Measurements from ENCODE around the gene SAMHD1.
A peak's percentile ranks its signal among the peaks of the same experiment; 100 is the strongest.
"Not testable (repeated sequence)": the region's sequence is repeated elsewhere in the genome, so short reads cannot be mapped to it uniquely, and the experiment has no call there.

The SAMHD1 gene

DNA sequence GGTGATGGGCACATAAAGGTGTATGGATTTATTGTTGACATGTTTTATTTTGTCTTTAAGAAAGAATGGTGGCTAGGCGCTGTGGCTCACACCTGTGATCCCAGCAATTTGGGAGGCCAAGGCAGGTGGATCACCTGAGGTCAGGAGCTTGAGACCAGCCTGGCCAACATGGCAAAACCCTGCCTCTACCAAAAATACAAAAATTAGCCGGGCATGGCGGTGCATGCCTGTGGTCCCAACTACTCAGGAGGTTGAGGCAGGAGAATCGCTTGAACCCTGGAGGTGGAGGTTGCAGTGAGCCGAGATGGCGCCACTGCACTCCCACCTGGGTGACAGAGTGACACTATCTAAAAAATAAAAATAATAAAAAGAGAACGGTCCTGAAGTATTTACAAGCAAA, 45.4 kb downstream of the SAMHD1 start:
- not testable (repeated sequence) for DNase-seq

DNA sequence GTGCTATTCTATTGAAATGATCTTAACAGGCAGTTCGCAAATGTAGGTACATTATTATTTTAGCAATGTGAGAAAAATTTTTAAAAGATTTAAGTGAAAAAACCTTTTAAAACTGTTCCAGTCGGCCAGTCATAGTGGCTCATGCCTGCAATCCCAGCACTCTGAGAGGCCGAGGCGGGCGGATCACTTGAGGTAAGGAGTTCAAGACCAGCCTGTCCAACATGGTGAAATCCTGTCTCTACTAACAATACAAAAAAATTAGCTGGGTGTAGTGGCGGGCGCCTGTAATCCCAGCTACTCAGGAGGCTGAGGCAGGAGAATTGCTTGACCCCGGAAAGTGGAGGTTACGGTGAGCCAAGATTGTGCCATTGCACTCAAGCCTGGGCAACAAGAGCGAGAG, 45.9 kb downstream of the SAMHD1 start:
- DNase-seq, result not testable (repeated sequence)

GRCh38 chr20:36904690-36905089, 46.8 kb downstream of the SAMHD1 start:
- no peak for DNase-seq

DNA sequence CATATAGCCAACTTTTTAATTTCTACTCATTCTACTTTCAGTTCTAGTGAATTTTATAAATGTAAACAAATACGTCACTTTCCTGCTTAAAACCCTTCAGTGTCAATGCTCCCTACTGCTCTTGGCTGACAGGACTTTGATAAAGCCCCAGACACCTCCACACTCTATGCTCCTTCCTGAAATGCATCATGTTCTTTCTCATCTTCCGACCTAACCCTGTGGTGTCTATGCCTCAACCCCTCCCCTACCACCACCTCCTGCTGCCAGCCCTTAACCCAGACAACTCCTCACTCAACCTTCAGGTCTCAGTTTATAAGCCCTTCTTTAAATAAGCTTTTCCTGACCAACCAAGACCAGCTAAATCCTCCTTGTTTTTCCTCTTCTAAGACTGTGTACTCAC, 56.5 kb downstream of the SAMHD1 start:
- DNase-seq, result no peak

DNA sequence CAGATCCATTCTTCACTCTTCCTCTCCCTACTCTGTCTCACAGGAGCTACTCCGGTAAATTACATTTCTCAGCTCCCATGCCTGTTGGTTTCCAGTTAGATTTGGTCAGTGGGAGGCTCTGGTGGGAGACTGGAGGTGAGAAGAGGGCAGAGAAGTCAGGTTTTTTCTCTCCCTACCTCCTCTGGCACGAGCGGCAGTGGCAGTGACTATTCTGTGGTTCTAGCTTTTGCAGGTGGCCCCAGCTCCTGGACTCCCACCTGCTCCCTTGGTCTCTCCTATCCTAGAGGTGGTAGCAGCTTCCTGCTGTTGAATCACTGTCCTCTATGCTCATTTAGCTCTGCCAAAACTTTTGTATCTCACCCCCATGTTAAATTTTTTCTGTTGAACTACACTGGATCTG, 57.7 kb downstream of the SAMHD1 start:
- no peak for DNase-seq

GRCh38 chr20:36891211-36891610, 60.3 kb downstream of the SAMHD1 start:
- DNase-seq, result no peak

- DNase-seq, result no peak
Observed at GRCh38 chr20:36890586-36890985, 60.9 kb downstream of the SAMHD1 start.

DNA sequence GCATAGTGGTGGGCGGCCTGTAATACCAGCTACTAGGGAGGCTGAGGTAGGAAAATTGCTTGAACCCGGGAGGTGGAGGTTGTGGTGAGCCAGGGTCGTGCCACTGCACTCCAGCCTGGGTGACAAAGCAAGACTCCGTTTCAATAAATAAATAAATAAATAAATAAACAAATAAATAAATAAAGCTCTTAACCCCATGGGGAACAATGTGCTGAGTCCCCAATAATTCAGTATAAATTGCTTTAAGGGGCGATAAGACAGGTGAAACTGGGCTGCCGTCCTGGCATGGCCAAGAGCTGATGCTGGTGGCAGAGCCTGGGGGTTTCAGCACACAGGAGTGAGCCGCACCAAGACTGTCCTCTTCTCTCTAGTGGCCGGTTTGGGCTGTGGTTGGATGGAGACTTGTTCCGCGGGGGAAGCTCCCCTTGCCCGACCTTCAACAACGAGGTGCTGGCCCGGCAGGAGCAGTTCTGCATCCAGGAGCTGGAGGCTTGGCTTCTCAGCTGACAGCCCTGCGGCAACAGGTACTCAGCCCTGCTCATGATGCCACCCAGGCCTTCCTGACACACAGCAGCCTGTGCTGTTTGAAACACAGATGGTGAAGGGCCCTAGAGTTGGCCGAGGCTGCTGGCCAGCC, 62.5 kb downstream of the SAMHD1 start:
- no peak for DNase-seq

GRCh38 chr20:36887752-36888090, 63.8 kb downstream of the SAMHD1 start:
- DNase-seq, result no peak

GRCh38 chr20:36886859-36887751, 64.4 kb downstream of the SAMHD1 start:
- DNase-seq, result peak; percentile 83

DNA sequence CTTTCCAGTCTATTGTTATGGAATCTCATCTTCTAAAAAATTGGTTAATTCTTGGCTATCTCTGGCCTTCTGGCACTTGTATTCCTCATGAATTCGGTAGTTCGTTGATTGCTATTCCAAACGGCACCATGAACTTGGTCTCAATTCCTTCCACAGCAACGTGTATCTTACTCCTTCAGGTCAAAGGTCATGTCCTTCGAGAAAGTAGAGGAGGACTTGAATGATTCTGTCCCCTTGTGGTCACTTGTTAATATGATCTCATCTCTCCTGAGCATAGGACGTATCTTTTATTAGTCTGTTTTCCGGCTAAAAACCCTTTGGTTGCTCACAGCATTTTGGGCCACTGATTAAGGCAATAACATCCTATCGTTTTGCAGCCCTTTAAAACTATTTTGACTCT, 66.2 kb downstream of the SAMHD1 start:
- DNase-seq, result no peak

DNA sequence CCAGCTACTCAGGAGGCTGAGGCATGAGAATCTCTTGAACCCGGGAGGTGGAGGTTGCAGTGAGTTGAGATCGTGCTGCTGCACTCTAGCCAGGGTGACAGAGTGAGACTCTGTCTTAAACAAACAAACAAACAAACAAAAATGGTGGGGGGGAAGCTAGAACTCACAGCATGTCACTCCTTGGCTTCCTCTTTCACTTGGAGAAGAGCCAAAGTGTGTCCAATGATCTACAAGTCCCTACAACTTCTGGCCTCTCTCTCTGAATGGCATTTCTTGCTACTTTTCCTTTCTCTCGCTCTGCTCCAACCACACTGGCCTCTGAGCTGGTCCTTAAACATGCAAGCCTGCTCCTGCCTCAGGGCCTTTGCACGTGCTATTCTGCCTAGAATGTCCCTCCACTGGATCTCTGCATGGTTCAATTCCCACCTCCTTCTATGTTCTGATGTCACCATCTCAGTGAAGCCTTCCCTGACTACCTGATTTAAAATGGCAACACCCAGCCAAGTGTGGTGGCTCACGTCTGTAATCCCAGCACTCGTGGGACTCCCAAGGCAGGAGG, 67.5 kb downstream of the SAMHD1 start:
- DNase-seq, result no peak

DNA sequence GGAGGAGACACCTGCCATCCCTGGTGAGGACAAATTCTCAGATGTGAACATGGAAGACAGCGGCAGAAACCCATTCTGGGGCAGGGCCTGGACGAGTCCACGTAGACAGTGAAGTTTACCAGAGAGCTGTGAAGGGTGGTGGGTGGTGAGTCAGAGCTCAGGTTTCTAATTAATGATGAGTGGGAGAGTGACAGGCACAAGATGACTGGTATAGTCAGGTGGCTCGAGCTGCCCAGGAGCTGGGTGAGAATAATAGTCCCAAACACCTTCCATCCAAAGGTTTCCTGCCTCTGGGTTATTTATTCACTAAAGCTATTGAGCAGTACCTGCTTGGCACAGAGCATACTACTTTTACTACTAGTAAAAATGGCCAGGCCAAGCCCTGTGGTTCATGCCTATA, 69.6 kb downstream of the SAMHD1 start:
- DNase-seq, result no peak

DNA sequence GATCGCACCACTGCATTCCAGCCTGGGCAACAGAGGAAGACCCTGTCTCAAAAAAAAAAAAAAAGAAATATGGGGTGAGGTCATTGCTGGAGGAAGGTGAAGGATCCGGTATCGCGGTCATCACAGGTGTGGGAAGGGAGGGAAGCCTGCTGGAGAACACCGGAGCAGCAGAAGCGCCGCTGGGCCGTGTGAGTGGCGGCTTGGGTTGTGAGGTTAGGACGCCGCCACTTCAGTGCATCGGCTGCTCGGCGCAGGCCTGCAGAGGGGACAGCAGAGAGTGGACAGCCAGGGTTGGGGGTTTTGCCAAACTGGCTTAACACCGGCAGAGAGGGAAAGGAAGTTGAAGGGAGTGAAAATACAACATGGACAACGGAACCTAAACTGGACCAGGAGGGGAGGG, 70.2 kb downstream of the SAMHD1 start:
- no peak for DNase-seq

GRCh38 chr20:36880741-36881250, 70.7 kb downstream of the SAMHD1 start:
- DNase-seq, result no peak

DNA sequence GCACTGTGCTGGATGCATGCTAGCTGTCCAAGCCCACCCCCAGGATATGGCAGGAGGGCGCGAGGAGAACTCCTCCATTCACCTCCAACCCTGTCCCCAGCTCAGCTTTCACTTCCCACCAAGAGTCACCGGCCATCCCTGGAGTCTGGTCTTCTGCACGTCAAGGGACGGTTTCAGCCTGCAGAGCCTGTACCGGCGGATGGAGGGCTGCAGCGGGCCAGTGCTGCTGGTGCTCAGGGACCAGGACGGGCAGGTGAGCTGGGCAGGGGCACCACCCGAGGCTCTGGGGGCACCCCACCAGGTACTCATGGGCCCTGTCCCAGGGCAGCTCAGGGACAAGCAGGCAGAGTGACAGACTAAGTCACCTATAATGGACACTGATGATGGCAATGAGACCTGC, 72.6 kb downstream of the SAMHD1 start:
- DNase-seq, result no peak

GRCh38 chr20:36876473-36876833, 75.1 kb downstream of the SAMHD1 start:
- no peak for DNase-seq

- no peak for DNase-seq
Observed at GRCh38 chr20:36875702-36876472, 75.6 kb downstream of the SAMHD1 start, which contains the start of gene TLDC2. TLDC2 (plus strand) TSS chr20:36876138; CDS start chr20:36876175, 37 bp downstream.

DNA sequence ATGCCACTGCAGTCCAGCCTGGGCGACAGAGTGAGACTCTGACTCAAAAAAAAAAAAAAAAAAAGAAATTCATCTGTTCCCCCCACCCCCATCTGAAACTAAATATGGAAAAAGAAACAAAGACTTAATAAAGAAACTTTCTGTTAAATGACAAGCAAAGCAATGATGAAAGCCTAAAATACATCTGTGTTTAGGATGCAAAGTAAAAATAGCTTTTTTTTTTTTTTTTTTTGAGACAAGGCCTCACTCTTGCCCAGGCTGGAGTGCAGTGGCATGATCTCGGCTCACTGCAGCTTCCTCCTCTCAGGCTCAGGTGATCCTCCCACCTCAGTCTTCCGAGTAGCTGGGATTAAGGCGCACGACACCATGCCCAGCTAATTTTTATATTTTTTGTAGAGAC, 76.4 kb downstream of the SAMHD1 start:
- DNase-seq, result not testable (repeated sequence)

GRCh38 chr20:36873498-36874189, 77.9 kb downstream of the SAMHD1 start:
- DNase-seq, result no peak

- DNase-seq, result no peak
Observed at GRCh38 chr20:36872852-36873251, 78.7 kb downstream of the SAMHD1 start.

Data from NCI-H2171 (cell line).